ENCODE results near the gene PRPS2. TPM values are rescaled to one million over a fixed set of nuclear protein-coding genes. Genes with fewer than 3 reads are reported as not detected.

PRPS2 gene
- total and polyA plus RNA-seq, 2 donors (not counting 3 experiments of a cell fraction or from before 2014, with no cell fraction given) = 15.9 to 36.7 TPM

DNA sequence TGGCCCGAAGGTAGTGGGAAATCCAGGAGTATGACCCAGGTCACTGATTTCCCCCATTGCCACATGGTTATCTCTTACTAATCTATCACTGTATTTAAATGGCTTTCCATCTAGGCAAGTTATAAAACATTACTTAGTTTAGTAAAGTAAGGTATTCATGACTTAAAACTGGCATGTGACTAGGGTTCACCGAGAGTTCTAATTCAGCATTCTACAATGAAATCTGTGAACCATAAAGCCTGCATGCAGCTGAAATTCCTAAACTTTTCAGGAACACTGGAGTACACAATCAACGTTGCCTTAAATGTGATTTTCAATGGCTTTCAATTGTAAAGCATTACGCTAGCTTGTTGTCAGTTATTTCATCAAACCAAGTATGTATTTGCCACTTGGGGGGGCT lies 22.7 kb upstream of the PRPS2 start:
- FAIRE-seq (no peak), DNase-seq (ENCODE audit: low read depth, low spot score) (no peak)
- intact Hi-C loops (cut with micrococcal nuclease) = loop anchor here (10.0 kb wide), 1 partner anchor 1956 kb away; no protein-coding TSS in a partner anchor
- Histone ChIP-seq H3K4me3 (replicated peaks in 1 of 3; ENCODE audit: insufficient read depth in 1 of 3, low read depth in 1 of 3, low read length in 3 of 3) (no peak overlapping the region), H3K79me2 (ENCODE audit: control insufficient read depth, insufficient read depth, low read length) (no peaks in the 10 kb centered on the region), H3K9me1 (replicated peaks; ENCODE audit: control insufficient read depth, extremely low read depth, insufficient read depth, low read length) (no peaks in the 10 kb centered on the region), H2AFZ (ENCODE audit: low read depth, low read length) (no peak overlapping the region), H3K9ac (replicated peaks; ENCODE audit: extremely low read depth, insufficient read depth, low read length) (no peak overlapping the region), H3K9me3 (replicated peaks; ENCODE audit: control insufficient read depth, insufficient read depth, low read length) (no peaks in the 10 kb centered on the region), H3K4me1 (ENCODE audit: control insufficient read depth, extremely low read depth, insufficient read depth, low read length) (no peaks in the 10 kb centered on the region), H3K36me3 (ENCODE audit: control insufficient read depth in 2 of 2, extremely low read depth in 1 of 2, insufficient read depth in 2 of 2, low read length in 2 of 2) (no peaks in the 10 kb centered on the region), H3K27ac (ENCODE audit: insufficient read depth, low read depth, low read length) (no peak overlapping the region), H4K20me1 (replicated peaks; ENCODE audit: control insufficient read depth, extremely low read depth, insufficient read depth, low read length) (no peaks in the 10 kb centered on the region), H3K4me2 (ENCODE audit: insufficient read depth, low read length) (no peak overlapping the region), H3K27me3 (ENCODE audit: control insufficient read depth in 2 of 2, insufficient read depth in 2 of 2, low read length in 2 of 2) (peaks cover 1 to 3% of the 10 kb centered on the region in 2 experiments)
- no peak for TF ChIP-seq JUN (IDR thresholded peaks at IDR 0.05; ENCODE audit: borderline replicate concordance, insufficient read depth, insufficient read length, low read depth)
- BruUV-seq (replicated peaks) = no TSS peak
- ChIA-PET CTCF (interaction anchor here (1.0 to 5.0 kb wide), 2 partner anchors 13 to 67 kb away, joined by 3 to 51 read pairs; no protein-coding TSS in a partner anchor), POLR2A (no interaction called here)
- dilution Hi-C loops (cut with MboI; ENCODE audit: extremely low pct_ligation_motif_present, low sequenced_read_pairs) = no loop called here

DNA sequence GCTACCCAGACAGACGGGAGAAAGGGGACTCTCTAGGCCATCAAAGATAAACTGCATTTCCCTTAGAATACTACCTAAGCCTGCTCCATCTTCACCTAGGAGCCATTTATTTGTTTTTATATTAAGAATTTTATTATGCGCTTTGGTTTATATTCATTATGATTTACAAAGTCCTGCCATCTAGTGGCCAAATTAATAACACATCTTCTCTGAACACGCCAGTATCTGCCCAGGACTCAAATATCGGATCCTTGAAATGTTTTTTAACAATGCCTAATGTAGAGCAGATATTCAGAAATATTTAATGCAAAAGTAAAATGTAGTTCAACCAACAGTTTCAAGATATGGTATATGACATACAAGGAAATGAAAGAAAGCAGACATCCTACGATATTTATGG lies 20.8 kb upstream of the PRPS2 start:
- CTCF ChIA-PET = interaction anchor here (1.0 to 5.0 kb wide), 9 partner anchors 10 to 690 kb away, joined by 3 to 51 read pairs (median 10); partner anchors contain the start of gene PRPS2
- no peaks in the 10 kb centered on the region for H3K36me3 ChIP-seq (ENCODE audit: control insufficient read depth in 2 of 2, extremely low read depth in 1 of 2, insufficient read depth in 2 of 2, low read length in 2 of 2)
- dilution Hi-C loops (cut with MboI; ENCODE audit: extremely low pct_ligation_motif_present, low sequenced_read_pairs) (no loop called here), intact Hi-C loops (cut with micrococcal nuclease) (loop anchor here (1.0 kb wide), 1 partner anchor 690 kb away; no protein-coding TSS in a partner anchor)
- no peak overlapping the region for H3K4me2 ChIP-seq (ENCODE audit: insufficient read depth, low read length)
- no peaks in the 10 kb centered on the region for H3K79me2 ChIP-seq (ENCODE audit: control insufficient read depth, insufficient read depth, low read length)
- no peak for TF ChIP-seq MYC (IDR thresholded peaks at IDR 0.05; ENCODE audit: low read depth, low read length)
- no peak for TF ChIP-seq POLR2AphosphoS5 (IDR thresholded peaks at IDR 0.05; ENCODE audit: insufficient read depth, low read depth, low read length)
- H4K20me1 ChIP-seq (replicated peaks; ENCODE audit: control insufficient read depth, extremely low read depth, insufficient read depth, low read length) = no peaks in the 10 kb centered on the region
- BruUV-seq (replicated peaks) = no TSS peak
- no peak overlapping the region for H2AFZ ChIP-seq (ENCODE audit: low read depth, low read length)
- FAIRE-seq (no peak), DNase-seq (ENCODE audit: low read depth, low spot score) (peak; percentile 20)
- H3K4me3 ChIP-seq (replicated peaks in 1 of 3; ENCODE audit: insufficient read depth in 1 of 3, low read depth in 1 of 3, low read length in 3 of 3) = no peak overlapping the region
- no peak overlapping the region for H3K9ac ChIP-seq (replicated peaks; ENCODE audit: extremely low read depth, insufficient read depth, low read length)
- no peaks in the 10 kb centered on the region for H3K9me1 ChIP-seq (replicated peaks; ENCODE audit: control insufficient read depth, extremely low read depth, insufficient read depth, low read length)
- no peaks in the 10 kb centered on the region for H3K9me3 ChIP-seq (replicated peaks; ENCODE audit: control insufficient read depth, insufficient read depth, low read length)
- H3K27me3 ChIP-seq (ENCODE audit: control insufficient read depth in 2 of 2, insufficient read depth in 2 of 2, low read length in 2 of 2) = peaks cover 1 to 3% of the 10 kb centered on the region in 2 experiments
- no peak overlapping the region for H3K27ac ChIP-seq (ENCODE audit: insufficient read depth, low read depth, low read length)
- no peaks in the 10 kb centered on the region for H3K4me1 ChIP-seq (ENCODE audit: control insufficient read depth, extremely low read depth, insufficient read depth, low read length)
- POLR2A ChIA-PET = no interaction called here

All from endothelial cell of umbilical vein (primary cell).